HEK293T (cell line): ENCODE measurements around the gene DCBLD1.

ENCODE experiments used
- ARNT ChIP-seq: fragments of 450-650 bp; IDR thresholded peaks from 2 replicates; pipeline ENCODE4 v1.6.1; 2017; ENCODE audit warnings: mild to moderate bottlenecking
- ELF4 ChIP-seq: fragments of 450-650 bp; IDR thresholded peaks from 2 replicates; pipeline ENCODE4 v1.6.1; 2017; ENCODE audit warnings: antibody characterized with exemption
- FOXA1 ChIP-seq: fragments of 450-650 bp; IDR thresholded peaks from 2 replicates; pipeline ENCODE4 v1.6.1; 2016; ENCODE audit warnings: mild to moderate bottlenecking
- FOXM1 ChIP-seq: fragments of 450-650 bp; IDR thresholded peaks from 2 replicates; pipeline ENCODE4 v1.6.1; 2017; ENCODE audit warnings: mild to moderate bottlenecking, borderline replicate concordance
- HDGF ChIP-seq: fragments of 450-650 bp; IDR thresholded peaks from 2 replicates; pipeline ENCODE4 v1.6.1; 2017; ENCODE audit warnings: antibody characterized with exemption, borderline replicate concordance
- SP1 ChIP-seq: fragments of 450-650 bp; IDR thresholded peaks from 2 replicates; pipeline ENCODE4 v1.6.1; 2017
- SUZ12 ChIP-seq: fragments of 450-650 bp; IDR thresholded peaks from 2 replicates; pipeline ENCODE4 v1.6.1; 2016; ENCODE audit warnings: mild to moderate bottlenecking
- TF ChIP-seq, protein P1 (sequence below): fragments of 450-650 bp; IDR thresholded peaks from 2 replicates; pipeline ENCODE4 v1.6.1; 2016

- TF ChIP-seq HDGF (no peak), SP1 (no peak), SUZ12 (no peak), FOXM1 (no peak), ELF4 (no peak), FOXA1 (no peak), ARNT (no peak)
- TF ChIP-seq, protein P1, sequence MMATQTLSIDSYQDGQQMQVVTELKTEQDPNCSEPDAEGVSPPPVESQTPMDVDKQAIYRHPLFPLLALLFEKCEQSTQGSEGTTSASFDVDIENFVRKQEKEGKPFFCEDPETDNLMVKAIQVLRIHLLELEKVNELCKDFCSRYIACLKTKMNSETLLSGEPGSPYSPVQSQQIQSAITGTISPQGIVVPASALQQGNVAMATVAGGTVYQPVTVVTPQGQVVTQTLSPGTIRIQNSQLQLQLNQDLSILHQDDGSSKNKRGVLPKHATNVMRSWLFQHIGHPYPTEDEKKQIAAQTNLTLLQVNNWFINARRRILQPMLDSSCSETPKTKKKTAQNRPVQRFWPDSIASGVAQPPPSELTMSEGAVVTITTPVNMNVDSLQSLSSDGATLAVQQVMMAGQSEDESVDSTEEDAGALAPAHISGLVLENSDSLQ, result no peak
Observed at GRCh38 chr6:117531809-117532725, 49.6 kb downstream of the DCBLD1 start.
